Limb (tissue), 2 donors: ENCODE results near the gene EARS2.
"Not testable (repeated sequence)": the region's sequence is repeated elsewhere in the genome, so short reads cannot be mapped to it uniquely, and the experiment has no call there.

ENCODE experiments used
- DNase-seq, 2 donors: peaks; one replicate each; pipeline ENCODE4 v3.0.0-alpha.2; 2016; ENCODE audit errors: extremely low spot score in 2 of 2

The EARS2 gene

DNA sequence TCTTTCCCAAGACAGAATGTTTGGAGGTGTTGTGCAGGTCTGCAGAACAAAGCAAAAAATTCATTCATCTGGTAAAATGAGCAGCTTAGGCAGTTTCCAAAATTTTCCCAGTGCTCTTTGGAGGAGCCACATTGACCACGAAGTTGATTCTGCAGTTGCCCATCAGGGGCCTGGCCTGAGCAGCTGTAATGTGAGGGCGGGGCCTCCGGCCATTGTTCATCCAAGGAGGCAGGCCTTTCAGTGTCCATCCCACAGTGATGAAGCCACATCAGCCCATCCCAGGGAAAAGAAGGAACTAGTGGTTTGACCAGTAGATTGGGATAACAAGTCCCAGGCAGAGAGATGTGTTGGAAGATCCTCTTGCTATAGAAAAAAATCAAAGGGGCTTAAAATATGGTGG, 10.5 kb upstream of the EARS2 start:
- no peak for DNase-seq

DNA sequence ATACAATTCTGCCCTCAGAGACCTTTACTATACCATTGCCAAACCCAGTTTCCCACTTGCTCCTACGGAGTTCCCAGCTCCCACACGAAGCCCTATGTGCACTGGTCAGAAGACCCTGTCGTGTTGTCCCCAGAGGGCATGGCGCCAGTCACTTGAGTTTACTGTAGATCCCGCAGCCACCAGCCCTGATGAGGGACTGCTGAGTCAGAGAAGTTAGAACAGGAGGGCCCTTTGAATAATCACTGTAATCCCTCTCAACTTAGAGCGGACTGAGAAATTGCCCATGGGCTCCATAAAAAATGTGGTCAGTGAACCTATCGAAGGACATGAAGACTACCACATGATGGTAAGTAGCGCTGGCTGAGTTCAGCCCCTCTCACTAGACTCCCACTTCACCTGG, 9.6 kb upstream of the EARS2 start:
- DNase-seq: no peak

DNA sequence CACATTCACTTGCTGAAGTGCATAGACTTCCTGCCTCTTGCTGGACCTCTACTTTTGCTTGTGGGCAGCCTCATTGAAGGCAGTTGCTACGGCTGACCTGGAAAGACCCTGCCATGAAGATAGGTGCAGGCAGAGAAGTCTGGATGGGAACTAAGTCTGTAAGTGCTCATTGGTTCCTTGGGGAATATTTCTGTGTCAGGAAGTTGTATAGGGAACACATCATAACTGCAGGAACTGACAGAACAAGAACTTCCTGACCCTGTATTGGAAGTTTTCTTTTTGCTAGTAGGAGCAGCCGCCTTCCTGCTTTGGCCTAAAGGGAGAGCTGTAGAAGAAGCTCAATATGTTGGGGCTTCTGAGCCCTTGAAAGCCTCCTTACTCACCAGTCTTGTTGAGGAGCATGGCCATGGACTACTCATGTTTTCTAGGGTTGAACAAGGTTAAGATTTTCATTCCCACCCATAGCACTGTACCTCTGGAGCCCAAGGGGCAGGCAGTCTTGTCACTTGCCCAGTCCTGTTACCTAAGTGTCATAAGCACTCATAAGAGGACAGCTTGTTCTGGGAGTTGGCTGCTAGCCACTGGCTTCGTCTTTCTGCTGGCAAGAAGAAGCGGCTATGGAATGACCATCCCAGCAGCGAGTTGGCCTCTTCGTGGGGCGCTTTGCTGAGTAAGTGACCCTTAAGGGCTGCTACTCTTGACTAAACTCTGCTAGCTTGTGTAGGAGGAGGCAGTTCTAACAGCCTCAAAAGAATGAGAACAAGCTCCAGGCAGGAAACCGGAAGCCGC, 7.6 kb upstream of the EARS2 start:
- DNase-seq: no peak

DNA sequence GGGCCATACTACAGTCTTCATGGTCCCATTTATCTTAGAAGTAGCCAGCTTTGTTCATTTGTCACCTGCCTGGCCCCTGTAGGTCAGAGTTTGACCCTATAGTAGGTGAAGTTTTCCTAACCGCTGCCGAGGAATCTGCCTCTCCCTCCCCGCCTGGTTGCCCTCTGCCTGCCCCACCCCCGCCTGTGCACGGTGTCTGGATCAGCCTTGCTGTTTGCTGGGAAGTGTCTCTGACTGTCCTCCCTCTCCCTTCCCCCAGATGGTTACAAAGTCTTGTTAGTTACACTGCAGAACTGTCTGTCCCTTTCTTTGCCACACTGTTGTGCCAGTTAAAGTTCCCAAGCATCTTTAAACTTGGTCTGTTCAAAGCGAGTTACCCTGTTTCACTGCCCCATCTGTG, 6.0 kb upstream of the EARS2 start:
- DNase-seq: no peak

DNA sequence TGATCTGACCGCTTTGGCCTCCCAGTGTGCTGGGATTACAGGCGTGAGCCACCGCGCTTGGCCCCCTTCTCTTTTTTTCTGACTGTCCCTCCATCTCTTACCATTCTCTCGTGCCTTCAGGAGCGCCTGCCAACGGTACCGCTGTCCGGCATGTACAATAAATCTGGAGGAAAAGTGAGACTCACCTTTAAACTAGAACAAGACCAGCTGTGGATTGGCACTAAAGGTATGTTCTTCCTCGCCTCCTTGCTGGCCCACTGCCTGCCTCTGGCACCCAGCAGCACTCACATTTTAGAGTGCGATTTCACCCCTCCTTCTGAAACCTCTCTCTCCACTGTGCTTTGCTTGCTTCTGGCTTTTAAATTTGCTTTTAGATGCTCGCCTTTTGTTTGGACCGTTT, 5.4 kb upstream of the EARS2 start:
- DNase-seq: no peak

DNA sequence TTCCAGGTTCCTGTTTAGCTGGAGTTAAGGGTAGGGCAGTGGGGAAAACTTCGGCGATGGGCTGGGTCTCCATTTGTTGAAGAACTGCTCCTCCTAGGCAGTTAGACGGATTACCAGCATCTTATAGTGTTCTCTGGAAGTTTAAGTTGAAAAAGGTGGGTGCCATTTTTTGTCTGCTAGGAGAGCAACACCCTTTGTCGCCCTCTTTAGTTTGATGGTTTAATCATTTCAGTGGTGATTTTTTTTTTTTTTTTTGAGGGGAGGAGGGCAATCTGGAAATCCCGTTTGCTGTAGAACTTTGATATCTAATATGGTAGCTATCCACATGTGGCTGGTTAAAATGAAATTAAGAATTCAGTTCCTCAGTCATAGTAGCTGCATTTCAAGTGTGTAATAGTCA, 4.4 kb upstream of the EARS2 start:
- no peak for DNase-seq

DNA sequence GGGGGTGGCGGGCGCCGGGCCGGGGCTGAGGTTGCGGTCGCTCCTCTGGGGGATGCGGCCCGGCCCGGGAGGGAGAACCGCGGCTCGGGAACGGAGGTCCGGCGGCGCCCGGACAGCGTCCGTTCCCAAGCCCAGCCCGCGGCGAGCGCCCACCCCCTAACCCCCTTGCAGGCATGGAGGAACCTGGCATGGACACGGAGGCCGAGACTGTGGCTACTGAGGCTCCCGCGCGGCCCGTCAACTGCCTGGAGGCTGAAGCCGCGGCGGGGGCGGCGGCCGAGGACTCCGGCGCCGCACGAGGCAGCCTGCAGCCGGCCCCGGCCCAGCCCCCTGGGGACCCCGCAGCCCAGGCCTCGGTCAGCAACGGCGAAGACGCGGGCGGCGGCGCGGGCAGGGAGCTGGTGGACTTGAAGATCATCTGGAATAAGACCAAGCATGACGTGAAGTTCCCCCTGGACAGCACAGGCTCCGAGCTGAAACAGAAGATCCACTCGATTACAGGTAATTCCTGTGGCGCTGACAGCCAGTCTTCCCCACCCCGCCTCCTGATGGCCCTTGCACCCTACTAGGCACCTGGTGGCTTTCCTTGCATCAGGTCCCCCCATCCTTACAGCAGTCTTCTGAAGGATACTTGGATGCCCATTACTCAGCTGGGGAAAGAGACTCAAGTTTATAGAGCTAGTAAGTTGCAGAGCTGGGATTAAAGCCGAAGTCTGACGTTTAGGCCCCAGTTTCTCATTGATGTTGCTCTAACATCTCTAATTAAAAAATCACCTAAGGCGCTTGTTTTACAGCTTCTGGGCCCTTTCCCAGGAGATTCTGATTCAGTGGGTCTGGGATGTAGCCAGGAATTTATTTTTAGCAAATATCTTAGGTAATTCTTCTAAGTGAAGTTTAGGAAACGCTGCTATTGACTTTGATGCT, 891 bp upstream of the EARS2 start:
- DNase-seq: peak in 1 of 2 donors; percentile 5

DNA sequence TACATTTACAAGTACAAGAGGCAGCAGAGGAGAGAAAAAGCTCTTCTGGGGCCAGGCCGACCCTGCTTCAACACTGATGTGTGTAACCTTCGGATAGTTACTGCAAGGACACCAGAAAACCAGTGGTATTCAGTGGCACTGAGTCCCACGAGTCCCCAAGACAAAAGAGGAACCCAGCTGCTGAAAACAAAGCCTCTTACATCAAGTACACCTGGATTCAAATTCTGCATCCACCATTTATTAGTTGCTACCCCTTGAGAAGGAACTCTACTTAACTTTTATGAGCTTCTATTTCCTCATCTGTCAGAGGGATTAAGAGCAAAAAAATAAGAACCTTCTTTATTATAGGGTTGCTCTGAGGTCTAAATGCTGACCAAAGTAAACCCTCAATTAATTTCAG, 2.6 kb downstream of the EARS2 start:
- DNase-seq: no peak

DNA sequence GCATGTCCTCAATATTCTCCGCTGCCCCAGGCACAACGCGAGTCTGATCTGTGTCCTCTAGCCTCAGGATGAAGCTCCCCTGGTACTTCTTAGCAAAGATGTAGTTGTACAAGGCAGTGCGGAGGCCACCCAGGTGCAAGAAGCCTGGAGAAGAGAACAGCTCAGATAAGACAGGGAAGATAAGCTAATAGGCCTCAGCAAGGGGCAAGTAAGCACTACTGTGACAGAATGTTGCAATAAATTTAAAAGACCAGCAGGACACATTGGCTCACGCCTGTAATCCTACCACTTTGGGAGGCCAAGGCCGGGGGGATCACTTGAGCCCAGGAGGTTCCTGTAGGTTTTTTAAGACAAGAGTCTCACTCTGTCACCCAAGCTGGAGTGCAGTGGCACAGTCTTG, 5.0 kb downstream of the EARS2 start:
- DNase-seq: no peak

DNA sequence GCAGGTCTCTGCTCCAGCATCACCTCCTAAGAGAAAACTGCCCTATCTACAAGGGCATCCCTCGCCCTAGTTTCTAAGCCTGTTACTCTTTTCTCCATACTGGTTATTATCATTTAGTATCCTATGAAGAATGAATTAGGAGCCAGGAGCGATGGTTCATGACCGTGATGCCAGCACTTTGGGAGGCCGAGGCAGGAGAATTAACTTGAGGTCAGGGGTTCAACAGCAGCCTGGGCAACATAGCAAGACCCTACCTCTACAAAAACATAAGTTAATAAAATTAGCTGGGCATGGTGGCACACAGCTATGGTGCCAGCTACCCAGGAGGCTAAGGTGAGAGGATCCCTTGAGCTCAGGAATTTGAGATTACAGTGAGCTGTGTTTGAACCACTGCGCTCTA, 7.2 kb downstream of the EARS2 start:
- no peak for DNase-seq

DNA sequence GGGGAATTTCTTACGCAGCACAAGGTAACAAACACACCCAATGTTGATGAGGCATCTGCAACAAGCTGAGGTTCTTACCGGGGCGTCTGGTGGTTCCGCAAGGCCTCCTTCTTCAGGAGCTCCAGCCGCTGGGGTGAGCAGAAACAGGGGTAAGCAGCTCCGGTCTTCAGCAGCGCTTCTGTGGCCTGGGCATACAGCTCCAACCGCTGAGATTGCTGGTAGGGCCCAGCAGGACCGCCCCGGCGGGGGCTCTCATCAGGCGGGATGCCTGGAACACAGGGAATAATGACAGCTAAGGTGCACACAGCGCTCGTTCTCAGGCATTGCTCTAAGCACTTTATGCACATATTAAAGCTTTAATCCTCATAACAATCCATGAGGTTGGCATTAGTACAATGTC, 12.7 kb downstream of the EARS2 start:
- DNase-seq: no peak

DNA sequence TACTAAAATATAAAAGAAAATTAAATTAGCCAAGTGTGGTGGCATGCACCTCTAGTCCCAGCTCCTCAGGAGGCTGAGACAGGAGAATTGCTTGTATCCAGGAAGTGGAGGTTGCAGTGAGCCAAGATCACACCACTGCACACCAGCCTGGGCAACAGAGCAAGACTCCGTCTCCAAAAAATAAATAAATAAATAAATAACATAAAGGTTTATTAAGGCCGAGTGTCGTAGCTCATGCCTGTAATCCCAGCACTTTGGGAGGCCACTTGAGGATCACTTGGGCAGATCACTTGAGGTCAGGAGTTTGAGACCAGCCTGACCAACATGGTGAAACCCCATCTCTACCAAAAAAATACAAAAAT, 16.4 kb downstream of the EARS2 start:
- not testable (repeated sequence) for DNase-seq

DNA sequence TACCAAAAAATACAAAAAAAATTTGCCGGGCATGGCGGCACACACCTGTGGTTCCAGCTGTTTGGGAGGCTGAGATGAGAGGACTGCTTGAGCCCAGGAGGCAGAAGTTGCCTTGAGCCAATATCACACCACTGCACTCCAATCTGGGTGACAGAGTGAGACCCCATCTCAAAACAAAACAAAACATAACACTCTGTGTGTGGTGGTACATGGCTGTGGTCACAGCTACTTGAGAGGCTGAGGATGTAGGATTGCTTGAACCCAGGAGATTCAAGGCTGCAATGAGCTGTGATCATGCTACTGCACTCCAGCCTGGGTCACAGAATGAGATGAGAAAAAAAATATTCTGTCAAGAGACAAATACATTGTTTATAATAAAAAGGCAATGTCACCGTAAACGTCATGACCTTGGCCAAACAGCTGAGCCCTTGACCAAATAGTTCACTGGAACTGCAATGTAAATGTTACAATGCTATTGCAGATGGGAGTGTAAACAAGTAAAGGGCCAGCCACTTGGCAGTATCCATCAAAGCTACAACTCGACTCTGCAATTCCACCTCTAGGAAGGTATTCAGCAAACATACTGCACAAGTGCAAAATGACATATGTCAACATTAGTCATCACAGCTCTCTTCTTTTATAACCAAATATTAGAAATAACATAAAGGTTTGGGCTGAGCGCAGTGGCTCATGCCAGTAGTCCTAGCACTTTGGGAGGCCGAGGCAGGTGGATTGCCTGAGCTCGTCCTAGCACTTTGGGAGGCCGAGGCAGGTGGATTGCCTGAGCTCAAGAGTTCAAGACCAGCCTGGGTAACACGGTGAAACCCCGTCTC, 16.9 kb downstream of the EARS2 start:
- no peak for DNase-seq

DNA sequence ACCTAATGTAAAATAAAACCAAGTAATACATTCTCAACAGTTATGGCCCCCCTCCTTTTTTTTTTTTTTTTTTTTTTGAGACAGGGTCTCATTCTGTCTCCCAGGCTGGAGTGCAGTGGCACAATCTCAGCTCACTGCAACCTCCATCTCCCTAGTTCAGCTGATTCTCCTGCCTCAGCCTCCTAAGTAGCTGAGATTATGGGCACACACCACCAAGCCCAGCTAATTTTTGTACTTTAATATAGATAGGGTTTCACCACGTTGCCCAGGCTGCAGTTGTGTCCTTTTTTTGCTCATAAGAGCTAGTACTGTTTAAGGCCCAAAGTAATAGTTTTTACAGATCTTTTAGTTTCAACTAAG, 18.3 kb downstream of the EARS2 start:
- DNase-seq: no peak

DNA sequence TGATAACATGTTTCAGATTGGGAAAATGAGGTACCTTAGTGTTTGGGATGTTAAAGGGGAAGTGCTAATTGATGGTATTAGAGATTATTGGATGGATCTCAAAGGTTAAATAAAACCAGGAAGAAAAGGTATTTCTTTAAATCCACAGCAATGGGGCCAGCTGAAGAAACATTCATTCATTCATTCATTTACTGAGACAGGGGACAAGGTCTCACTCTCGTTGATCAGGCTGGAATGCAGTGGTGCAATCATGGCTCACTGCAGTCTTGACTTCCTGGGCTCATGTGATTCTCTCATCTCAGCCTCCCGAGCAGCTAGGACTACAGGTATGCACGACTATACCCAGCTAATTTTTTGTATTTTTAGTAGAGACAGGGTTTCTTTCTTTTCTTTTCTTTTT, 19.8 kb downstream of the EARS2 start:
- DNase-seq: no peak

DNA sequence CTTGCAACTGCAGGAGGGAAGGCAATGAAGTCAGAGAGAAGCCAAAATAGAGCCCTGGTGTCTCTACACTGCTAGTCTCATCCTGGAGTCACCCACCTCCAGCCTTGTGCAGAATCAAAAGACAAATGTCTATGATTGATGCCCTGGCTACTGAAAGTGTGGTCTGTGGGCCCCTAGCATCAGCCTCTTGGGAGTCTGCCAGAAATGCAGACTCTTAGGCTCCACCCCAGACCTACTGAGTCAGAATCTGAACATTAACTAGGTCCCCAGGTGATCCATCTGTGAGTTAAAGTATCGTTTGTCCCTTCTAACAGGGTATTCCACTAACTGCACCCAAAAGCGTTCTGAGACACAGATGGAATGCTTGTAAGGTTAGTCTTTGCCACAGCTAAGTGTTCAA, 21.2 kb downstream of the EARS2 start:
- no peak for DNase-seq

DNA sequence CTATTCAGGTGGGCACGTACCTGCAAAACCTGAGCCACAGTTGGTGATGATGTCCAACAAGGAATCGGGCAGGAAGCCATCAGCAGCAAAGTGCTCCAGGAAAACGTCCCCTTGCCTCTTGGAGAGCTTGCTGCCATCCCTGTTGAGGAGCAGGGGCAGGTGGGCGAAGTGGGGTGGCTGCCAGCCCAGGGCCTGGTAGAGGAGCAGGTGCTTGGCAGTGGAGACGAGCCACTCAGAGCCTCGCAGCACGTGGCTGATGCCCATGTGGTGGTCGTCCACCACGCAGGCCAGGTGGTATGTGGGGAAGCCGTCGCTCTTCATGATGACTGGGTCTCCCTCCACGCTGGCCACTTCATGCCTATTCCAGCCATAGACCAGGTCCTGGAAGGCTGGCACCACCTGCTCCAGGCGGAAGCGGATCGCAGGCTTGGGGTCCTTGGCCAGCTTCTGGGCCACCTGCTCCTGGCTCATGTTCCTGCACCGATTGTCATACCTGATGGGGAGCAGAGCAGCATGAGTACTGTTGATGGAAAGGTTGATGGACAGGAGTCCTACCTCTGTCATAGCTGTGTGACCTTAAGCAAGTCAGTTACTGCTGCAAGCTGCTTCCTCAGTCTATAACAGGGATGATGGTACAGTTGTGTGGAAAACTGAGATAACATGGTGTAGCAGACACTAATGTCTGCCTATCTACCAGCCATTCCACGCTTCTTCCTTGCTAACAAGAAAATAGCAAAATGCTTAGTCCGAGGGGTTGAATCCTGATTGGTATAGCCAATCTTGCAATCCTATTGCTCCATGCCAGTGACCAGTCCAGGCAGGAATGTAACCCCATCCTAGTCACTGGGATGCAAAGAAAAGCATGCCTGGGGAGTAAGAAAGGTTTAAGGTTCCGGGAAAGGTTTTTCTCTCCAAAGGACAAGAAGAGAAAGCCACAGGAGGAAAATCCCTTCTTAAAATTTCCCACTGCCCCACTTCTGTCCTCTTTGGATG, 22.0 kb downstream of the EARS2 start:
- no peak for DNase-seq

DNA sequence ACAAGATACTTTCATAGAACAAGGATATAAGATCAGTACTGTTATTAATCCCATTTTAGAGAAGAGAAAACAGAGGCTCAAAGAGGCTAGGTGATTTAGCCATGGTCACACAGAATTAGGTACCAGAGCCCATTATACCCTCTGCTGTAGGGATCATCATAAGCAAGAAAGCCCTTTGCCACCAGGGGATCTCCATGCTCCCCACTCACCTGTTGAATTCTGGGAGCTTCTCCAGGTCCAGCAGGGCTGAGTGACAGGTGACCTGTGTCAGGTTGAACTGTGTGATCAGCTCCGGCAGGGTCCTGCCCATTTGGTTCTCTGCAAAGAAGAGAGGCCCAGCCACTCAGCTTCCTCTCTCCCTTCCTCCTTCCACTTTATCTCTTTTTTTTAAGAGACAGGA, 24.7 kb downstream of the EARS2 start:
- no peak for DNase-seq

DNA sequence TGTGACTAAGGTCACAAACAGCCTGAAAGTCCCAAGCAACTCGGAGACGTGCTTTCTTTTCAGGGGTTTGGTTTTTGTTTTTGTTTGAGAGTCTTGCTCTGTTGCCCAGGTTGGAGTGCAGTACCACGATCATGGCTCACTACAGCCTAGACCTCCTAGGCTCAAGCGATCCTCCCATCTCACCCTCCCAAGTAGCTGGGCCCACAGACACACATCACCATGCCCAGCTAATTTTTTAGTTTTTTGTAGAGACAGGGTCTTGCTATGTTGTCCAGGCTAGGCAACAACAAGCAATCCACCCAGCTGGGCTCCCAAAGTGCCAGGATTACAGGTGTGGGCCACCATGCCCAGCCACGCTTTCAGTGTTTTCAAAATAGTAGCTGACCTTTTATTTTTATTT, 27.1 kb downstream of the EARS2 start:
- no peak for DNase-seq

DNA sequence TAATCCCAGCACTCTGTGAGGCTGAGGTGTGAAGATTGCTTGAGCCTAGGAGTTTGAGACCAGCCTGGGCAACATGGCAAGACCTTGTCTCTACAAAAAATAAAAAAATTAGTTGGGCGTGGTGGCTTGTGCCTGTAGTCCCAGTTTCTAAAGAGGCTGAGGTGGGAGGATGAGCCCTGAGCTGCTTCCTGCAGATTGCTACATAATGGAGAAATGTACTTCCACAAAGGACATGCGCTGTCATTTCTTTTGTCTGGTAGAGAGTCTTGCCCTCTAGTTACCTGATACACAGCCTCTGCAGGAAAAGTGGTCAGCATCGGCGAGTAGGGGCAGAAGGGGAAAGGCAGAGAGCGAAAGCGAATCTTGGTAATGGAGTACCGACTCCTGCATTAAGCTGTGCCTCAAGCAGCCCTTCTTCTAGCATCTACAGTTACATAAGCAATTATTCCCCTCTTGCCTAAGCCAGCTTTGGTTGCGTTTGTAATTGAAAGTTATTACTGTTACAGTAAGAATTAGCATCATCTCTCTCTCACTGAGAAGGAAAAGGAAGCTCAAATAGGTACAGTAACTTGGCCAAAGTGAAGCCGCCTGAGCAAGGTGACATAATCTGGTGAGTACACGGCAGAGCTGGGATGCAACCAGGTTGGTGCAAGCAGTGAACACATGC, 28.4 kb downstream of the EARS2 start:
- DNase-seq: no peak
